H9 (cell line): Measurements from ENCODE around the gene ZFP36. TPM values are rescaled to one million over a fixed set of nuclear protein-coding genes. Genes with fewer than 3 reads are reported as not detected.

ENCODE experiments used
- DNase-seq: peaks from one replicate; pipeline ENCODE4 v3.0.0-alpha.2; 2017
- H2AFZ ChIP-seq: one replicate; pipeline ENCODE4 v1.6.1; 2013; ENCODE audit warnings: mild to moderate bottlenecking, low read length, control low read depth, moderate library complexity
- H2AK5ac ChIP-seq: 2 replicates; pipeline ENCODE4 v1.6.1; 2013; ENCODE audit warnings: low read length, control low read depth, mixed read lengths; ENCODE audit not compliant: insufficient read length
- H2BK120ac ChIP-seq: one replicate; pipeline ENCODE4 v1.6.1; 2013; ENCODE audit warnings: low read depth, mild to moderate bottlenecking, low read length, control low read depth, inconsistent platforms; ENCODE audit not compliant: poor library complexity, severe bottlenecking
- H2BK12ac ChIP-seq: 2 replicates; pipeline ENCODE4 v1.6.1; 2013; ENCODE audit warnings: low read length, control low read depth, mixed read lengths, low read depth; ENCODE audit not compliant: insufficient read length
- H2BK15ac ChIP-seq: 2 replicates; pipeline ENCODE4 v1.6.1; 2013; ENCODE audit warnings: low read depth, low read length, control low read depth
- H2BK20ac ChIP-seq: one replicate; pipeline ENCODE4 v1.6.1; 2013; ENCODE audit warnings: low read depth, mild to moderate bottlenecking, low read length, control low read depth, inconsistent platforms; ENCODE audit not compliant: poor library complexity, severe bottlenecking
- H2BK5ac ChIP-seq: 2 replicates; pipeline ENCODE4 v1.6.1; 2013; ENCODE audit warnings: low read length, control low read depth, mixed read lengths; ENCODE audit not compliant: insufficient read length
- H3K14ac ChIP-seq: 2 replicates; pipeline ENCODE4 v1.6.1; 2013; ENCODE audit warnings: low read length, control low read depth; ENCODE audit not compliant: insufficient read depth
- H3K18ac ChIP-seq: 2 replicates; pipeline ENCODE4 v1.6.1; 2013; ENCODE audit warnings: low read depth, mild to moderate bottlenecking, mixed read lengths, low read length, control low read depth; ENCODE audit not compliant: insufficient read length
- H3K23ac ChIP-seq: 2 replicates; pipeline ENCODE4 v1.6.1; 2013; ENCODE audit warnings: low read length, control low read depth, mixed read lengths, low read depth; ENCODE audit not compliant: insufficient read length
- H3K23me2 ChIP-seq: 2 replicates; pipeline ENCODE4 v1.6.1; 2013; ENCODE audit warnings: low read depth, mild to moderate bottlenecking, mixed read lengths, low read length, control low read depth; ENCODE audit not compliant: insufficient read length, poor library complexity, severe bottlenecking
- H3K27ac ChIP-seq: 2 replicates; pipeline ENCODE4 v1.5.1; 2013; ENCODE audit warnings: low read length, control low read depth, mixed read lengths, low read depth; ENCODE audit not compliant: insufficient read length
- H3K27me3 ChIP-seq: 2 replicates; pipeline ENCODE4 v1.6.1; 2013; ENCODE audit warnings: low read length, control low read depth, inconsistent platforms; ENCODE audit not compliant: insufficient read depth
- H3K4ac ChIP-seq: 2 replicates; pipeline ENCODE4 v1.6.1; 2013; ENCODE audit warnings: low read depth, mild to moderate bottlenecking, control low read depth, inconsistent platforms, low read length, moderate library complexity
- H3K4me1 ChIP-seq: 2 replicates; pipeline ENCODE4 v1.6.1; 2013; ENCODE audit warnings: low read length, control low read depth, inconsistent platforms; ENCODE audit not compliant: insufficient read depth
- H3K4me2 ChIP-seq: 2 replicates; pipeline ENCODE4 v1.6.1; 2013; ENCODE audit warnings: low read length, control low read depth, mixed read lengths; ENCODE audit not compliant: insufficient read length, insufficient read depth
- H3K56ac ChIP-seq: 2 replicates; pipeline ENCODE4 v1.6.1; 2013; ENCODE audit warnings: low read depth, mild to moderate bottlenecking, mixed read lengths, low read length, control low read depth; ENCODE audit not compliant: insufficient read length
- H3K79me1 ChIP-seq: 2 replicates; pipeline ENCODE4 v1.6.1; 2013; ENCODE audit warnings: low read depth, mild to moderate bottlenecking, moderate library complexity, low read length, control low read depth, inconsistent platforms; ENCODE audit not compliant: insufficient read depth, poor library complexity, severe bottlenecking
- H3K79me2 ChIP-seq: 2 replicates; pipeline ENCODE4 v1.6.1; 2013; ENCODE audit warnings: low read length, control low read depth, inconsistent platforms; ENCODE audit not compliant: insufficient read depth
- H3K9ac ChIP-seq: 2 replicates; pipeline ENCODE4 v1.6.1; 2013; ENCODE audit warnings: low read length, control low read depth, mixed read lengths; ENCODE audit not compliant: insufficient read length; ENCODE audit errors: extremely low read depth
- H3K9me3 ChIP-seq: one replicate; pipeline ENCODE4 v1.6.1; 2013; ENCODE audit warnings: low read depth, low read length, inconsistent platforms; ENCODE audit not compliant: control insufficient read depth
- H3T11ph ChIP-seq: one replicate; pipeline ENCODE4 v1.6.1; 2013; ENCODE audit warnings: mild to moderate bottlenecking, low read length, control low read depth, inconsistent platforms
- H4K20me1 ChIP-seq: one replicate; pipeline ENCODE4 v1.6.1; 2013; ENCODE audit not compliant: control insufficient read depth, insufficient read length, insufficient read depth
- H4K5ac ChIP-seq: 2 replicates; pipeline ENCODE4 v1.6.1; 2013; ENCODE audit warnings: low read depth, mild to moderate bottlenecking, mixed read lengths, low read length, control low read depth; ENCODE audit not compliant: insufficient read length
- H4K8ac ChIP-seq: replicated peaks from 2 replicates; pipeline ENCODE4 v1.6.1; 2013; ENCODE audit warnings: low read length, control low read depth, mixed read lengths, low read depth; ENCODE audit not compliant: insufficient read length
- H4K91ac ChIP-seq: 2 replicates; pipeline ENCODE4 v1.6.1; 2013; ENCODE audit warnings: low read depth, mild to moderate bottlenecking, moderate library complexity, mixed read lengths, low read length, control low read depth; ENCODE audit not compliant: insufficient read length
- H3K27ac Mint-ChIP-seq, 3 experiments: 2 replicates in 2 of 3; 3 replicates in 1 of 3; pipeline ENCODE4 v1.8.0; 2020 to 2021; ENCODE audit warnings: mixed read lengths in 3 of 3, mild to moderate bottlenecking in 1 of 3, moderate library complexity in 1 of 3
- H3K27me3 Mint-ChIP-seq: 2 replicates; pipeline ENCODE4 v1.8.0; 2021; ENCODE audit warnings: low read depth, mild to moderate bottlenecking, moderate library complexity, mixed read lengths
- H3K36me3 Mint-ChIP-seq, 3 experiments: 2 replicates in 2 of 3; 3 replicates in 1 of 3; pipeline ENCODE4 v1.8.0; 2020 to 2021; ENCODE audit warnings: low read depth in 3 of 3, mixed read lengths in 3 of 3; ENCODE audit not compliant: insufficient read depth in 1 of 3
- H3K4me1 Mint-ChIP-seq, 2 experiments: 2 replicates each; pipeline ENCODE4 v1.8.0; 2020; ENCODE audit warnings: mixed read lengths in 2 of 2
- H3K4me3 Mint-ChIP-seq, 2 experiments: 2 replicates in 1 of 2; 3 replicates in 1 of 2; pipeline ENCODE4 v1.8.0; 2020 to 2021; ENCODE audit warnings: mild to moderate bottlenecking in 2 of 2, mixed read lengths in 2 of 2, moderate library complexity in 1 of 2
- H3K9me3 Mint-ChIP-seq, 2 experiments: 2 replicates in 1 of 2; 3 replicates in 1 of 2; pipeline ENCODE4 v1.8.0; 2020; ENCODE audit warnings: mild to moderate bottlenecking in 2 of 2, mixed read lengths in 2 of 2, moderate library complexity in 1 of 2
- WGBS: extraction: QIAGEN DNeasy Blood & Tissue Kit; methylation state at CpG from one replicate; pipeline ENCODE4 v1.1.7; 2013; ENCODE audit warnings: missing lambda C conversion rate, low lambda C conversion rate, mixed read lengths; ENCODE audit not compliant: insufficient read length; ENCODE audit errors: extremely low coverage; 5-methylcytosine and 5-hydroxymethylcytosine counted together
- total RNA-seq: library from RNA; stranded (reverse); gene quantifications from 2 replicates; pipeline ENCODE4 v1.2.1, GENCODE V29; 2021
- TF ChIP-seq, protein P1 (sequence below): fragments of 200-600 bp; sonication (generic); conservative IDR thresholded peaks from 3 replicates; pipeline ENCODE4 v1.8.0; 2021; ENCODE audit warnings: antibody characterized with exemption, mild to moderate bottlenecking

The ZFP36 gene
- total RNA-seq, 1 experiment from 2014 or later = 14.6 TPM

- no peaks in the 10 kb centered on the region for H4K20me1 ChIP-seq
- H3K4me1 Mint-ChIP-seq = peaks cover 0 to 6% of the 10 kb centered on the region in 2 experiments; a peak in 3 of 4 replicates
These were observed 14.1 kb downstream of the ZFP36 start for GRCh38 chr19:39420769-39421168.

More at GRCh38 chr19:39420769-39421168, 14.1 kb downstream of the ZFP36 start:
- H2BK5ac ChIP-seq = no peak overlapping the region
- no peak overlapping the region for H4K8ac ChIP-seq
- H2BK20ac ChIP-seq = no peak overlapping the region
- TF ChIP-seq, protein P1, sequence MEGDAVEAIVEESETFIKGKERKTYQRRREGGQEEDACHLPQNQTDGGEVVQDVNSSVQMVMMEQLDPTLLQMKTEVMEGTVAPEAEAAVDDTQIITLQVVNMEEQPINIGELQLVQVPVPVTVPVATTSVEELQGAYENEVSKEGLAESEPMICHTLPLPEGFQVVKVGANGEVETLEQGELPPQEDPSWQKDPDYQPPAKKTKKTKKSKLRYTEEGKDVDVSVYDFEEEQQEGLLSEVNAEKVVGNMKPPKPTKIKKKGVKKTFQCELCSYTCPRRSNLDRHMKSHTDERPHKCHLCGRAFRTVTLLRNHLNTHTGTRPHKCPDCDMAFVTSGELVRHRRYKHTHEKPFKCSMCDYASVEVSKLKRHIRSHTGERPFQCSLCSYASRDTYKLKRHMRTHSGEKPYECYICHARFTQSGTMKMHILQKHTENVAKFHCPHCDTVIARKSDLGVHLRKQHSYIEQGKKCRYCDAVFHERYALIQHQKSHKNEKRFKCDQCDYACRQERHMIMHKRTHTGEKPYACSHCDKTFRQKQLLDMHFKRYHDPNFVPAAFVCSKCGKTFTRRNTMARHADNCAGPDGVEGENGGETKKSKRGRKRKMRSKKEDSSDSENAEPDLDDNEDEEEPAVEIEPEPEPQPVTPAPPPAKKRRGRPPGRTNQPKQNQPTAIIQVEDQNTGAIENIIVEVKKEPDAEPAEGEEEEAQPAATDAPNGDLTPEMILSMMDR = no peak
- H3K18ac ChIP-seq = no peak overlapping the region
- no peak overlapping the region for H2BK120ac ChIP-seq
- no peak overlapping the region for H3K23ac ChIP-seq
- H3K4ac ChIP-seq = no peak overlapping the region
- Mint-ChIP-seq H3K9me3 (no peaks in the 10 kb centered on the region), H3K27ac (peak overlapping the region in 1 of 3 experiments; percentile 59; a peak in 1 of 7 replicates), H3K4me3 (no peak overlapping the region), H3K27me3 (no peaks in the 10 kb centered on the region), H3K36me3 (peaks cover 34 to 88% (median 72%) of the 10 kb centered on the region in 3 experiments)
- H3K56ac ChIP-seq = no peak overlapping the region
- 0 out of 2 replicates have a peak, but pooled peaks cover 3% of the 10 kb centered on the region for H3K4me1 ChIP-seq
- no peak overlapping the region for H3T11ph ChIP-seq
- H3K9ac ChIP-seq = no peak overlapping the region
- no peaks in the 10 kb centered on the region for H3K27me3 ChIP-seq
- DNase-seq = no peak
- no peak overlapping the region for H3K4me2 ChIP-seq
- no peaks in the 10 kb centered on the region for H3K79me2 ChIP-seq
- H3K27ac ChIP-seq = no peak overlapping the region
- H3K23me2 ChIP-seq = no peaks in the 10 kb centered on the region
- no peak overlapping the region for H4K91ac ChIP-seq
- H3K79me1 ChIP-seq = no peaks in the 10 kb centered on the region
- no peak overlapping the region for H4K5ac ChIP-seq
- no peak overlapping the region for H3K14ac ChIP-seq
- no CpG with 5 or more reads among the region's 15 CpGs for WGBS
- H2AK5ac ChIP-seq = no peak overlapping the region
- no peak overlapping the region for H2BK15ac ChIP-seq
- no peak overlapping the region for H2BK12ac ChIP-seq
- H3K9me3 ChIP-seq = no peaks in the 10 kb centered on the region
- H2AFZ ChIP-seq = no peak overlapping the region
